D341Med (cell line): ENCODE data around the gene PYROXD2.

ENCODE experiments used
- DNase-seq: peaks from one replicate; pipeline ENCODE4 v3.0.0; 2012; ENCODE audit warnings: low spot score

Gene PYROXD2

GRCh38 chr10:98414578-98414931 is 427 bp downstream of the PYROXD2 start:
- DNase-seq, result no peak

- DNase-seq, result no peak
Observed at GRCh38 chr10:98411768-98412167, 3.2 kb downstream of the PYROXD2 start.

GRCh38 chr10:98411166-98411565 is 3.8 kb downstream of the PYROXD2 start:
- DNase-seq, result no peak

- no peak for DNase-seq
Observed at GRCh38 chr10:98410759-98411158, 4.2 kb downstream of the PYROXD2 start.

GRCh38 chr10:98410135-98410743 is 4.7 kb downstream of the PYROXD2 start:
- no peak for DNase-seq

- no peak for DNase-seq
Observed at GRCh38 chr10:98408799-98409198, 6.2 kb downstream of the PYROXD2 start.

GRCh38 chr10:98407744-98408241 is 7.2 kb downstream of the PYROXD2 start:
- DNase-seq, result no peak

- DNase-seq, result no peak
Observed at GRCh38 chr10:98407017-98407743, 7.8 kb downstream of the PYROXD2 start.

GRCh38 chr10:98405422-98405821 is 9.6 kb downstream of the PYROXD2 start:
- no peak for DNase-seq

GRCh38 chr10:98404571-98405359 is 10.2 kb downstream of the PYROXD2 start:
- DNase-seq, result no peak

GRCh38 chr10:98403812-98404504 is 11.0 kb downstream of the PYROXD2 start:
- no peak for DNase-seq

GRCh38 chr10:98402931-98403718 is 11.9 kb downstream of the PYROXD2 start:
- DNase-seq, result no peak

GRCh38 chr10:98402478-98402877 is 12.5 kb downstream of the PYROXD2 start:
- DNase-seq, result no peak

- no peak for DNase-seq
Observed at GRCh38 chr10:98400482-98400881, 14.5 kb downstream of the PYROXD2 start.

GRCh38 chr10:98399784-98400183 is 15.2 kb downstream of the PYROXD2 start:
- no peak for DNase-seq

- no peak for DNase-seq
Observed at GRCh38 chr10:98397089-98397600, 17.8 kb downstream of the PYROXD2 start.

GRCh38 chr10:98396096-98397063 is 18.6 kb downstream of the PYROXD2 start:
- no peak for DNase-seq

- DNase-seq, result no peak
Observed at GRCh38 chr10:98394851-98395440, 20.0 kb downstream of the PYROXD2 start.

- DNase-seq, result no peak
Observed at GRCh38 chr10:98391578-98391991, 23.4 kb downstream of the PYROXD2 start.

GRCh38 chr10:98391065-98391464 is 23.9 kb downstream of the PYROXD2 start:
- no peak for DNase-seq
